GM21529 (cell line): Measurements from ENCODE around the gene SMIM35.
"Not testable (repeated sequence)": the region's sequence is repeated elsewhere in the genome, so short reads cannot be mapped to it uniquely, and the experiment has no call there.

ENCODE experiments used
- ATAC-seq: cut with Tn5 transposase; IDR thresholded peaks from one replicate; pipeline ENCODE4 v1.9.1; 2021; ENCODE audit not compliant: unreplicated experiment

The SMIM35 gene

GRCh38 chr11:117992136-117992535 lies 94.6 kb downstream of the SMIM35 start:
- no peak for ATAC-seq

GRCh38 chr11:117989351-117990102 lies 97.2 kb downstream of the SMIM35 start:
- ATAC-seq: no peak

- peak; percentile 38 for ATAC-seq
Measured at GRCh38 chr11:117986981-117987574, 99.7 kb downstream of the SMIM35 start.

- ATAC-seq: peak; percentile 85
Measured at GRCh38 chr11:117985953-117986887, 100.5 kb downstream of the SMIM35 start, which contains the start of gene IL10RA. Gene IL10RA (plus strand): TSS chr11:117986394. CDS start chr11:117986468, 74 bp downstream.

GRCh38 chr11:117984476-117984875 lies 102.3 kb downstream of the SMIM35 start:
- ATAC-seq: no peak

- no peak for ATAC-seq
Measured at GRCh38 chr11:117983163-117983475, 103.6 kb downstream of the SMIM35 start.

- ATAC-seq: no peak
Measured at GRCh38 chr11:117980720-117981119, 106.0 kb downstream of the SMIM35 start.

GRCh38 chr11:117980280-117980679 lies 106.5 kb downstream of the SMIM35 start:
- ATAC-seq: no peak

- ATAC-seq: peak; percentile 73
Measured at GRCh38 chr11:117979481-117980211, 107.1 kb downstream of the SMIM35 start.

GRCh38 chr11:117978991-117979390 lies 107.8 kb downstream of the SMIM35 start:
- ATAC-seq: no peak

GRCh38 chr11:117978291-117978910 lies 108.4 kb downstream of the SMIM35 start:
- ATAC-seq: not testable (repeated sequence)

GRCh38 chr11:117977612-117978264 lies 109.0 kb downstream of the SMIM35 start:
- not testable (repeated sequence) for ATAC-seq

- no peak for ATAC-seq
Measured at GRCh38 chr11:117977029-117977428, 109.7 kb downstream of the SMIM35 start.

- ATAC-seq: no peak
Measured at GRCh38 chr11:117976445-117976844, 110.3 kb downstream of the SMIM35 start.

GRCh38 chr11:117973503-117973860 lies 113.3 kb downstream of the SMIM35 start:
- ATAC-seq: no peak

GRCh38 chr11:117972629-117973502 lies 113.9 kb downstream of the SMIM35 start:
- ATAC-seq: no peak

- no peak for ATAC-seq
Measured at GRCh38 chr11:117972044-117972443, 114.7 kb downstream of the SMIM35 start.

GRCh38 chr11:117970400-117971024 lies 116.3 kb downstream of the SMIM35 start:
- ATAC-seq: no peak
